Left ventricle myocardium superior (tissue), 1 donor: ENCODE measurements around the gene GPC5. TPM values are rescaled to one million over a fixed set of nuclear protein-coding genes. Genes with fewer than 3 reads are reported as not detected.
"Not testable (repeated sequence)": the region's sequence is repeated elsewhere in the genome, so short reads cannot be mapped to it uniquely, and the experiment has no call there.

Source experiments
- ATAC-seq: fragments of 200-7000 bp; cut with Tn5 transposase; one replicate; pipeline ENCODE4 v1.9.1; 2020; ENCODE audit warnings: mild to moderate bottlenecking, moderate library complexity
- DNase-seq: peaks from one replicate; pipeline ENCODE4 v3.0.0-alpha.2; 2020
- intact Hi-C: fragments of 100-400 bp; cut with micrococcal nuclease; formaldehyde crosslinking; loops from one replicate; pipeline ENCODE4 v1.11.0; 2022
- total RNA-seq: library from RNA; stranded (reverse); fragmentation: NEBNext Ultra II Directional; extraction: Animal tissue kit (Norgen Biotek cat#: 25700); gene quantifications from one replicate; pipeline ENCODE4 v1.2.1, GENCODE V29; 2021
- donor health status: DM: no; HTN: yes; CAD: no; lungs with severe emphysema.

Gene GPC5
- total RNA-seq, 1 donor from 2014 or later: 1.8 TPM

DNA sequence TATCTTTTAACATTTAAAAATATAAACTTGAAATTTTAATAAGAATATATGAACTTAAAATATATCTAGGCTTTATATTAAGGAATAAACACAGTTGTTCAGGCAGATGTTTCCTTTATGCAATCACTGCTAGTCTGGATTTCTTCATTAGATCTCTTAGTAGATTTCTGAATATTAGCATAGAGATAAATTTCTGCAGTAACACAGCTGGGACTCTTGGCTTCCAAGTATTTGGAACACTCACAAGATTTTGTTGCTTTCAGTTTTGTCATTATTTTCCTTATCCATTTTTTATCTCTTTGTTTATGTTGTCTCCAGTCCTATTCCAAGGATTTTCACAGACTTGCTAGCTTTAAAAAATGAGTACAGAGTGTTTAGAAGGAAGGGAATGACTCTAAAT, 857.1 kb downstream of the GPC5 start:
- ATAC-seq (peak; percentile 65), DNase-seq (no peak)
- intact Hi-C loops: no loop called here

DNA sequence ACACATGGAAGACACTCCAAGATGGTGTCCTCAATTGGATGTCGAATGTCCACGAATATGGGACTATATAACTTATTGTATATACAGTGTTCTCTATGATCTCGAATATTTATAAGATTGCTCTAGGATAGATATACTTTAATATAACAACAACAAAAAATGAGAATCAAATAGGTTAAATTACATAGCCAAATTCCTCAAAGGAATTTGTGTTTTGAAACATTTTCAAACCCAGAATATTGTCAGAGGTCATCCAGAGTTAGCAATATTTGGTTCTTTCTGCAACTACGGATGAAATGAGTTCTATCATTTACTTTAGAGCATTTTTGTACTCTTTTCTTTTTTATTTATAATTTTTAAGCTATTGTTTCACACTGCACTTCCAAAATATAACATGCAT, 857.8 kb downstream of the GPC5 start:
- intact Hi-C loops: no loop called here
- ATAC-seq: no peak
- DNase-seq: no peak

DNA sequence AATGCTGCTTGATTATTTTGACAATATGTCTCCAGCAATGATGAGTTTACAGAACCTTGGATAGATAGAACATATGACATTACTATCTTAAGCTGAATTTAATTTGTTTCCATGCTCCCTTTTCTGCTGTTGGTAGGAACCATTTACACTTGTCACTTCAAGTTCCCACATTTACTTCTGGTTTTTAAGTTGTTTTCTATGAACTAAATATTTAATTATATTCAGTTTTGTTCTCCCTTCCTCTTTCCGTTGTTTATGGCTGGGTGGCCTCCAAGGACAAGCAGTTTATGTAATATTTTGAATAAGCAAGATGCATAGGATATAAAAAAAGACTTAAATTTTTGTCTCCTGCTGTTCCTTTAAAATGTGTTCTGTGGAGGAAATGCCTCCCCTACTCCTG, 860.6 kb downstream of the GPC5 start:
- ATAC-seq (no peak), DNase-seq (no peak)
- intact Hi-C loops: no loop called here

DNA sequence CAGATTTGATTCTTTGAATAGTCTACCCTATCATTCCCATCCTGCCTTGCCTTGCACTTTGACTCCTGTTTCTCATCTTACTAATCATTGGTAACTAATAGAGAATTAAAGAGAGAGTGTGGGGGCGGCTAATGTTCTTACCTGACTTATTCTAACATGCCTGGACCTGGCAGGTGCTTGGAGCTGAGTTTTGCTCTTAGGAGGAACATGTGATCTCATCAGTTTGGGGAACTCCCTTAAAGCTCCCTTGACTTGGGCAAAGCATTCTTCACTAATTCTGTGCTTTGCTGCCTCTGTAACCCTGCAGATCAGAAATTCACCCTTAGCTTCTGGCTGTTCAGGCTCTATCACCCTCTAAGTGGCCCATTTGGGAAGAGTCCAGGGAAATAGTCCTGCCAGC, 861.1 kb downstream of the GPC5 start:
- DNase-seq (no peak), ATAC-seq (no peak)
- intact Hi-C loops: no loop called here

DNA sequence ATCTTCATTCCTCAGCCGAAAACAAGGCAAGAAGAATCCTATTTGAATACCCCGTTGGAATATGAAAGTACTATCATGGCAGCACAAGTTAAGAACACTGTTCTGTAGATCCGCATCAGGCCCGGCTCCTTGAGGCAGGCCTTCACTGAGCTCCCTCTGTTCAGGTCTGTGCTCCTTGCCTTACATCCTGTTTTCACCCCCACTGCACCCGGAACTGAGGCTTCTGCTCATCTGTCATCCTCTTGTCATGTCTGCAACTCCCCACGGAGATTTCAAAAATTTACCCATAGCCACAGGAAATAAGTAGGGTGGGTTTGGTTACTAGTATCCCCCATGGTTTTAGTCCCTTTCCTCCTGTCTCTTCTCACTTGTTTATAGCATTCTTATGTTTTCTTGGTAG, 861.9 kb downstream of the GPC5 start:
- ATAC-seq (no peak), DNase-seq (no peak)
- intact Hi-C loops: no loop called here

DNA sequence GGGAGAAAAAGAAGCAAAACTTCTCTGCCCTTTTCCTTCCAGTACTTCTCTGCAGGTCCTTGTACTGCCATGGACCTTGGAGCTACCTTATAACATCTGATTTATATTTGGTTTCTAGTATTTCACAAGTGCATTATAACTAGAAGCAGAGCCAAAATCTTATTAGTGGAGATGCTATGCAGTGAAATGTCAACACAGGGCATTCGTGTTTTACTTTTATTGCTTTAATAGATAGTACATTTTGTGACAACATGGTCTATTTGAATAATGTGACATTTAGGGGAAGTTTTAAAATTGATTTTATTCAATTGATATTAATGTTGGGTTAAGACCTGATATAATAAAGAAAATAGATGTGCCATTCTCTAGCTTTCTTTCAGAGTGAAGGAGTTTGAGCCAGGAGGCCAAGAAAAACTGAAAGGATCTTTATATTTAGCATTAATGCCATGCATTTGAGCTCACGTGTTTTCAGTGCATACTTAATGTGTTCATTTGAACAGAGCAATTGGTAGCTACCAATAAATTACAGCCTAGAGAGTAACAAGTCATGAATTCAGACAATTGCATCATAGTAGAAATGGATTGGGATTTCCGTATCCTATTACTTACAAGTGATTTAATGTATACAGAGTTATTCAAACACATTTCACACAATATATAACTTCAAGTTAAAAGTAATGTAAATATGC, 863.8 kb downstream of the GPC5 start:
- DNase-seq: no peak
- intact Hi-C loops: no loop called here
- ATAC-seq: no peak

DNA sequence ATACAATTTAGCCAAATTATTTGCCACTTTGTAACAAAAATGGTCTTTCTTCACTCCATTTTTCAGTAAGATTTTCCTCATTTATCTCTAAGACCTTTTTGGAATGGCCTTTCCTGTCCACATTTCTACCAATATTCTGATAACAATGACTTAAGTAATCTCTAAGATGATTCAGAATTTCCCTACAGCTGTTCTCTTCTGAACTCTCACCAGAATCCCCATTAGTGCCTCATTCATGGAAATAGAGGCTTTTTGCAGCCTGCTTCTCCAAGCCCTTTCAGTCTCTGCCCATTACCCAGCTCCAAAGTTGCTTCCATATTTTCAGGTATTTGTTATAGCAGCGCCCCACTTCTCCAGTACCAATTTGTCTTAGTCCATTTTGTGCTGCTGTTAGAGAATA, 867.0 kb downstream of the GPC5 start:
- ATAC-seq (peak; percentile 84), DNase-seq (no peak)
- intact Hi-C loops: no loop called here

DNA sequence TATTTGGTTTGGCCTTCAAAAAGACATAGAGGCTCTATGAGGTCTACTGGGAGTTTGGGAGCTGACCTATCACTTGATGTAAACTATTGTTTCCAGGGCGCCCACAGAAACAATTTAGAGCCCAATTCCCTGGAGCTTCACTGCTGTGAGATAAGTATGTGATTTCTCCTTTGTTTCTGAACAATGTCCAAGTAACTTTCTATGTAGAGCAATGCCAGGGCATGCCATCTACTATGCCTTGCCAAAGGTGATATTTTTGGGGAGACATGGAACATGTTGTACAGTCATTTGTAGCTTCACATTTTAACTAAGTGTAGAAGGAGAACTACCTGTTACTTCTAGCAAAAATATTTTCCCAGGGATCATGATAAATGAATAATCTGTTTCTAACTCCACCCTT, 872.6 kb downstream of the GPC5 start:
- intact Hi-C loops: no loop called here
- DNase-seq (no peak), ATAC-seq (peak; percentile 84)

DNA sequence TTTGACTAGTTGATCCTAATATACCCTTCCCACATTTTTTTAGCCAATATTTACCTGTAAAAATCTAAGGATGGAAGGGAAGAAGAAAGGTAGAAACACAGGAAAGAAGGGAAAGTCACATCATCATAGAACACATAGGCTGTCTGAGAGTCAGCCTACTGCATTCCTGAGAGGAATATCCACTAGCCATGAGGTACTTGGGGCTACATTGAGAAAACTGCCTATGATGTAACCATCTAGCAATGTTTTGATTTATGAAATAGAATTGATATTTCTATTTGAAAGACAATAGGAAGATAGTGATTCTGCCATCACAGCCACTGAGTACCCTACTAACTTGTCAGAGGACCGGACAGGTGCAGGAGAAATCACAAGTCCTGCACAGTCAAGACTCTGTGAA, 873.8 kb downstream of the GPC5 start:
- no peak for DNase-seq
- intact Hi-C loops: no loop called here
- ATAC-seq: no peak

DNA sequence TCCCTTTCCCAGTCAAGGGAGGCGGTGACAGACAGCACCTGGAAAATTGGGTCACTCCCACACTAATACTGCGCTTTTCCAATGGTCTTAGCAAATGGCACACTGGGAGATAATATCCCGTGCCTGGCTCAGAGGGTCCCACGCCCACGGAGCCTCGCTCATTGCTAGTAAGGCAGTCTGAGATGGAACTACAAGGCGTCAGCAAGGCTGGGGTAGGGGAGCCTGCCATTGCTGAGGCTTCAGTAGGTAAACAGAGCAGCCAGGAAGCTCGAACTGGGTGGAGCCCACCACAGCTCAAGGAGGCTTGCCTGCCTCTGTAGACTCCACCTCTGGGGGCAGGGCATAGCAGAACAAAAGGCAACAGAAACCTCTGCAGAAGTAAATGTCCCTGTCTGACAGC, 882.6 kb downstream of the GPC5 start:
- intact Hi-C loops, ATAC-seq, DNase-seq: not testable (repeated sequence)

DNA sequence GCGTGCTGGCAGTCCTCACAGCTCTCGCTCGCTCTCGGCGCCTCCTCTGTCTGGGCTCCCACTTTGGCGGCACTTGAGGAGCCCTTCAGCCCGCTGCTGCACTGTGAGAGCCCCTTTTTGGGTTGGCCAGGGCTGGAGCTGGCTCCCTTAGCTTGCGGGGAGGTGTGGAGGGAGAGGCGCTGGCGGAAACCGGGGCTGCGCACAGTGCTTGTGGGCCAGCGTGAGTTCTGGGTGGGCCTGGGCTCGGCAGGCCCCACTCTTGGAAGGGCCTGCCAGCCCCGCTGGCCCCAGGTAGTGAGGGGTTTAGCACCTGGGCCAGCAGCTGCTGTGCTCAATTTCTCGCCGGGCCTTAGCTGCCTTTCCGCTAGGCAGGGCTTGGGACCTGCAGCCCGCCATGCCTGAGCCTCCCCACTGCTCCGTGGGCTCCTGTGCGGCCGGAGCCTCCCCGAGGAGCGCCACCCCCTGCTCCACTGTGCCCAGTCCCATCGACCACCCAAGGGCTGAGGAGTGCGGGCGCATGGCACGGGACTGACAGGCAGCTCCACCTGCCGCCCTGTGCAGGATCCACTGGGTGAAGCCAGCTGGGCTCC, 892.4 kb downstream of the GPC5 start:
- ATAC-seq, intact Hi-C loops, DNase-seq: not testable (repeated sequence)

DNA sequence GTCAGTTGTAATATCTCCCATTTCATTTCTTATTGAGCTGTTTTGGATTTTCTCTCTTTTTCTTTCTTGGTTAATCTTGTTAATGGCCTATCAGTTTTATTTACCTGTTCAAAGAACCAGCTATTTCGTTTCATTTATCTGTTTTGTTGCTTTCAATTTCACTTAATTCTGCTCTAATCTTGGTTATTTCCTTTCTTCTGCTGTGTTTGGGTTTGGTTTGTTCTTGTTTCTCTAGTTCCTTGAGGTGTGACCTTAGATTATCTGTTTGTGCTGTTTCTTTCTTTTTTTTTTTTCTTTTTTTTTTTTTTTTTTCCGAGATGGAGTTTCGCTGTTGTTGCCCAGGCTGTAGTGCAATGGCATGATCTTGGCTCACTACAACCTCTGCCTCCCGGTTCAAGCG, 896.1 kb downstream of the GPC5 start:
- ATAC-seq: not testable (repeated sequence)

DNA sequence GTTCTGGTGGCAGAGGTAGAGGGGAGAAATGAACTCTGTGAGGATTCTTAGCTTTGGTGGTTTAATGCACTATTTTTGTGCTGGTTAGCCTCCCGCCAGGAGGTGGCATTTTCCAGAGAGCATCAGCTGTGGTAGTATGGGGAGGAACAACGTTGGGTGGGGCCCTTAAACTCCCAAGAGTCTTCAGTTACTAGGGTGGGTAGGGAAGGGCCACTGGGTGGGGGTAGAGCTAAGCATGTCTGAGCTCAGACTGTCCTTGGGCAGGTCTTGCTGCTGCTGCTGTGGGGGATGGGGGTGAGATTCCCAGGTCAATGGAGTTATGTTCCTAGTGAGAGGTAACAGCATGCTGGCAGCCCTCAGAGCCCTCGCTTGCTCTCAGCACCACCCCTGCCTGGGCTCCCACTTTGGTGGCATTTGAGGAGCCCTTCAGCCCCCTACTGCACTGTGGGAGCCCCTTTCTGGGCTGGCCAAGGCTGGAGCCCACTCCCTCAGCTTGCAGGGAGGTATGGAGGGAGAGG, 897.8 kb downstream of the GPC5 start:
- intact Hi-C loops, ATAC-seq, DNase-seq: not testable (repeated sequence)

More for the DNA sequence above, 896.1 kb downstream of the GPC5 start:
- intact Hi-C loops, DNase-seq: not testable (repeated sequence)

DNA sequence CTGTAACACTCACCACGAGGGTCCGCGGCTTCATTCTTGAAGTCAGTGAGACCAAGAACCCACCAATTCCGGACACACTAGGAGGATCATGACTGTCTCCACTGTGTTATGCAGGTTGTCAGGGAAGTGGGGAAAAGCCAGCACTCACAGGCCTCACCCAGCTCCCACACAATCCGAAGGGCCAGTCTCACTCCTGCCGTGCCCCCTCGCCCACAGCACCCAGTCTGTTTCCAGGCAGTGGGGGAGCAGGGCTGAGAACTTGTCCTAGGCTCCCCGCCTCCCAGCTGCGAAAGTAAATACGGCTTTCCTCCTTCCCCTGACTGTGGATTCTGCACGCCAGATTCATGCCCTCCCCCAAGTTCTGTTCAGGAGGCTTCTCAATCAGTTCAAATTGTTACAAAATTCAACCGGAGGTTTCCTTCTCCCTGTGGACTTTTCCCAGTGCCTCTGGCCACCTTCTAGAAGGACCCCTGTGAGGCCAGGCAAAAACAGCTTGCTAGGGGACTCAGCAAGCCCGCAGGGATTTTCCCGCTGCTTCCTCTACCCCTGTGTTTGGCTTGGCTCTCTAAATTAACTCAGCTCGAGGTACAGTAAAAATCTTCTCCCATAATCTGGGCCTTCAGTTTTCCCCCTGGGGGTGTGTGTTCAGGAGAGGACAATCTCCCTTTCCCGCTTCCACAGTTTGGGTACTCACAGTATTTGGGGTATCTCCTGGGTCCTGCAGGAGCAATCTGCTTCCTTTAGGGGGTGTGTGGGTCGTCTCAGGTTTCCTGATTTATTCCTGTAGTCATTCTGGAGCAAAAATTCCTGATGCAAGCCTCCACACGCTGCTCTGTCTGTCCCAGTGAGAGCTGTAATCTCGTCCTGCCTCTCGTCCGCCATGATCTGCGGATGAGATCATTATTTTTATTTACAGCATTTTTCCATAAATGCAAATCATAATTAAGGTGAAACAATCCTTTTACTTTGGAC, 899.8 kb downstream of the GPC5 start:
- ATAC-seq: no peak
- DNase-seq: no peak
- intact Hi-C loops: no loop called here

DNA sequence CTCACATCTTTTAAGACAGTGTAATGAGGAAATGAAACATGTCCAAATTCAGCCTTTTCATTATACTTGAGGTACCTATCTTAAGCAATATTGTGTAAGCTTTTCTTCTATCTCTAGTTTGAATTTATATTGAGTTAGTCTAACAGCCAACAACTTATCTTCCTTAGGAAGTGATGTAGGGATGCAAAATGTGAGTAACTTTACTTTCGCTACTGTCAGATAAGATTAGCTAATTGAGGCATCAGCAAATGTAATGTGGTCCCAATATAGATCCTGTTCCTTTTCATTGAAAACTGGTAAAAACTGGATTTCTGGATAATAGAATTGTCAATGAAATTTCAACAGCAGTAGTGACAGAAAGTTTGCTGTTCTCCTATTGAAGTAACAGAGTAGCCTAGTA, 902.2 kb downstream of the GPC5 start:
- ATAC-seq: no peak
- no peak for DNase-seq
- intact Hi-C loops: no loop called here

DNA sequence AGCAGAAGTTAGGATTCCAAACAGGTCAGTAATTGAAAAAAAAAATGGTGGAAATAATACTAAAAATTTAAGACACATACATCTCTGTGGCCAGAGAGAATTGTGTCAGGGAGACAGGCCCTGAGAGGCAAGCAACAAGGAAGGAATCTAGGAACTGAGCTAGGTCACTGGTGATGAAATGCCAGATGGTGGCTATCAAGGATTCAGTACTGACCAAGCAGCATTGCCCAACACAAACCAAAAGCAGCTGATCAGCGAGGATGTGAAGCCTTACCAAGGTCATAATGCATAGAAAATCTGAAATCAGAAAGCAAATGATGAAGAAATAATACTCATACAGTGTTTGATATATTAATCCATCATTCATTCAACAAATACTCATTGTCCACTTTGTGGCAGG, 905.0 kb downstream of the GPC5 start:
- peak; percentile 85 for ATAC-seq
- no peak for DNase-seq
- intact Hi-C loops: no loop called here

DNA sequence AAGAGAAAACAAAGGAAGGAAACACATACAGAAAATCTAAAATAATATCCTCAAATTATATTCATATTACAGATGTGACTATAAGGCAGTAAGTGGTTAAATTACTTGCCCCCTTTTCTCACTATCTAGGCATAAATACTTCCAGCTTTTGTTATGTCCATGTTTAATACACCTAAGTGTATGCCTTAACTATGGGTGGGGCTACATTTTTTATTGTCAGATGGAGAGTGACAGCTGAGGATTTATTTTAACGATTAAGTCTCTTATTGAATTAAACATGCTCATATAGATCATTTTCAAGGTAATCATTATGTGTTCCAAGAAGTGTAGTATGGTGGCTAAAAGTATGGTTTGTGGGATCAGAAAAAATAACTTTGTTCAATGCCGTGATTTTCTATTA, 909.3 kb downstream of the GPC5 start:
- intact Hi-C loops: no loop called here

DNA sequence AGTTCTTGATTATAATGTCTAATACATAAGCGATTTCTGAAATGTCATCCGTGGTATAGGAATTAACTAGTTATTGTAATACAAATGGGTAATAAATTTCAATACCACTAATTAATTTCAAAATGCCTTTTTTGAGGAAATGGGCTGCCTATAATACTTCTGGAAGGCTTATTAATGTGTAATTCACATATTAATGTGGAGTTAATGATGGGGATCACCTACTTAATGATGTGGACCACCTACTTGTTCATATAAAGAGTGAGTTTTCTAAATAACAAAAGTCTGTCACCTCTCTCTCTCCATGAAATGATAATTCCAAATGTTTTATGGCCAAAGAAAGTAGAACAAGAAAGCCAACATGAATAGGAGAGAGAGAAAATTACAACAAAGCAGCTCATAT, 914.4 kb downstream of the GPC5 start:
- DNase-seq (no peak), ATAC-seq (no peak)
- intact Hi-C loops: no loop called here

More for the DNA sequence above, 909.3 kb downstream of the GPC5 start:
- no peak for ATAC-seq
- no peak for DNase-seq

DNA sequence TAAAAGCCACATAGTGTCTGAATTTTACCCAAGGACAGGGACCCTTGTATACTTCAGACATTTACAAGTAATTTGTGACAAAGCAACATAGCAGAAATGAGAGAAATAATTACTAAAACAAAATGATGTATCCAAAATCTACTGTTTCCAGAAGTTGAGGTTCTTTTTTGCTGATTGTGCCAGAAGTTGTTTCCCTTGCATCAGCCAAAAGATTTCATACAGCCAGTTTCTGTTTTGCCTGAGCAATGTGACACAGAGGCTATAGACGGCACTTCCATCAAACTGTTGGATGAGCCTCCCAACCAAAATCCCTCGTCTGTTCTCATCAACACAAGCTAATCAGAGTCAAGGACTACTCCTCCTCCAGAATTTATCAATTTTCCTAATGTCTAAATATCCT, 915.0 kb downstream of the GPC5 start:
- no peak for DNase-seq
- ATAC-seq: no peak
- intact Hi-C loops: no loop called here

DNA sequence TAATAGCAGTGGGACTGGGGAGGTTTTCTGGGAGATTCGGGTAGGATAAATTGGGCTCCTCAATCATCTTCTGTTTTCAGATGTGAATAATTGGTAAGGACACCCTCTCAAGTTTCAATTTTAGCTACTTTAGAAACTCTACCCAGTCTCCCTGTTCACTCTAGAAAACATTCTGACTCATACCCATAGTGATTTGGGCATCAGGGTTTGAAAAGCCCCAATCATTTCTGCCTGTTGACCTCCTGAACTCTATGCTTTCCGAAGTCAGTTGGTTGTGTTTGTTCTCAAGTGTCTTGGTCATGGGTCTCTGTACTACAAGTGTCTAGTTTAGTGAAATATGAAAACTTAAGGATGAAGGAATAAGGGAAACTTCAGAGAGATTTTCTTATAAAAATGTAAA, 916.8 kb downstream of the GPC5 start:
- ATAC-seq: no peak
- intact Hi-C loops: no loop called here
- no peak for DNase-seq
